ENCODE measurements around the gene SLC25A27. TPM values are rescaled to one million over a fixed set of nuclear protein-coding genes. Genes with fewer than 3 reads are reported as not detected.

SLC25A27 gene
- polyA plus RNA-seq, 2 of the 4 experiments (the other 2 are of a cell fraction), result 1.4 to 4.7 TPM

DNA sequence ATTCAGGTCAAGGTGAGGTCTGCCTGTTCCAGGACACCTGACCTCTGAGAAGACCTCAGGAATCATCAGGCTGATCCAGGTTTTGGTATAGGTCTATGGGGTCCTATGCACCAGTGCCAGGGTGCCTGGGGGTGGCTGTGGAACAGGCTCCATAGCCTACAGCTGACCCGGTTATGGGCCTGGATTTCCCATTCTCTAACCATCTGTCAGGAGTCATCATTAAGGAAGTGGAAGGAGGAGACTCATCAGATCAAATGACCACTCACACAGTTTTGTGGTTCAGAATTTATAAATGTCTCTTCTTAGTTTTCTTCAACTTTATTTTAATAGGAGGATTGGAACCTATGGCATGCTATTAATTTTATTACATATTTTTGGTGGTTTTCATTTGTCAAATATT, 67.6 kb downstream of the SLC25A27 start:
- 0% methylated on average over 1 of the region's 1 CpG for WGBS (ENCODE audit: missing lambda C conversion rate)
- DNase-seq (ENCODE audit: low read depth in 1 of 2, low spot score in 1 of 2) (no peak), FAIRE-seq (no peak), ATAC-seq (no peak)
- Histone ChIP-seq H3K4me1 (no peaks in the 10 kb centered on the region), H3K9me3 (no peaks in the 10 kb centered on the region), H3K4me3 (no peak overlapping the region), H3K27ac (no peak overlapping the region), H3K4me2 (no peak overlapping the region)
- CTCF ChIA-PET, result no interaction called here
- TF ChIP-seq HOXB5 (CRISPR knock-in tag; IDR thresholded peaks at IDR 0.05), result no peak
- POLR2A ChIA-PET, result no interaction called here

Other genes starting within 250 kb of the SLC25A27 start
- gene RCAN2, start 161.5 kb upstream of the SLC25A27 start, polyA plus RNA-seq (2011; rRNA removed), result not detected in 2 replicates
- gene RCAN2, start 161.5 kb upstream of the SLC25A27 start, polyA plus RNA-seq (2017; fragmentation: RNase III; extraction: RNeasy Plus Mini Kit Qiagen cat#74134 plus additional on column Dnase treatment), result not detected in 3 replicates
- 0.48 and 0.78 TPM in 2 replicates for gene CYP39A1, start 157 bp upstream of the SLC25A27 start, polyA plus RNA-seq (2011; rRNA removed)
- gene CYP39A1, start 157 bp upstream of the SLC25A27 start, polyA plus RNA-seq (2017; fragmentation: RNase III; extraction: RNeasy Plus Mini Kit Qiagen cat#74134 plus additional on column Dnase treatment), result 0.07 to 0.26 TPM (median 0.22 TPM) in 3 replicates
- gene TDRD6, start 34.9 kb downstream of the SLC25A27 start, polyA plus RNA-seq (2011; rRNA removed), result 0.03 TPM in 2 replicates
- not detected in 3 replicates for gene TDRD6, start 34.9 kb downstream of the SLC25A27 start, polyA plus RNA-seq (2017; fragmentation: RNase III; extraction: RNeasy Plus Mini Kit Qiagen cat#74134 plus additional on column Dnase treatment)
- gene PLA2G7, start 82.4 kb downstream of the SLC25A27 start, polyA plus RNA-seq (2011; rRNA removed), result 0.04 TPM in 1 of 2 replicates, not detected in the other
- not detected in 3 replicates for gene PLA2G7, start 82.4 kb downstream of the SLC25A27 start, polyA plus RNA-seq (2017; fragmentation: RNase III; extraction: RNeasy Plus Mini Kit Qiagen cat#74134 plus additional on column Dnase treatment)
- not detected in 2 replicates for gene ANKRD66, start 94.0 kb downstream of the SLC25A27 start, polyA plus RNA-seq (2011; rRNA removed)
- not detected in 3 replicates for gene ANKRD66, start 94.0 kb downstream of the SLC25A27 start, polyA plus RNA-seq (2017; fragmentation: RNase III; extraction: RNeasy Plus Mini Kit Qiagen cat#74134 plus additional on column Dnase treatment)
- not detected in 2 replicates for gene MEP1A, start 140.4 kb downstream of the SLC25A27 start, polyA plus RNA-seq (2011; rRNA removed)
- not detected in 3 replicates for gene MEP1A, start 140.4 kb downstream of the SLC25A27 start, polyA plus RNA-seq (2017; fragmentation: RNase III; extraction: RNeasy Plus Mini Kit Qiagen cat#74134 plus additional on column Dnase treatment)